ENCODE data around the gene GLYR1. TPM values are rescaled to one million over a fixed set of nuclear protein-coding genes. Genes with fewer than 3 reads are reported as not detected.

Gene GLYR1
- total RNA-seq, 4 donors from 2014 or later = 44.4 to 56.0 (median 52.0) TPM

DNA sequence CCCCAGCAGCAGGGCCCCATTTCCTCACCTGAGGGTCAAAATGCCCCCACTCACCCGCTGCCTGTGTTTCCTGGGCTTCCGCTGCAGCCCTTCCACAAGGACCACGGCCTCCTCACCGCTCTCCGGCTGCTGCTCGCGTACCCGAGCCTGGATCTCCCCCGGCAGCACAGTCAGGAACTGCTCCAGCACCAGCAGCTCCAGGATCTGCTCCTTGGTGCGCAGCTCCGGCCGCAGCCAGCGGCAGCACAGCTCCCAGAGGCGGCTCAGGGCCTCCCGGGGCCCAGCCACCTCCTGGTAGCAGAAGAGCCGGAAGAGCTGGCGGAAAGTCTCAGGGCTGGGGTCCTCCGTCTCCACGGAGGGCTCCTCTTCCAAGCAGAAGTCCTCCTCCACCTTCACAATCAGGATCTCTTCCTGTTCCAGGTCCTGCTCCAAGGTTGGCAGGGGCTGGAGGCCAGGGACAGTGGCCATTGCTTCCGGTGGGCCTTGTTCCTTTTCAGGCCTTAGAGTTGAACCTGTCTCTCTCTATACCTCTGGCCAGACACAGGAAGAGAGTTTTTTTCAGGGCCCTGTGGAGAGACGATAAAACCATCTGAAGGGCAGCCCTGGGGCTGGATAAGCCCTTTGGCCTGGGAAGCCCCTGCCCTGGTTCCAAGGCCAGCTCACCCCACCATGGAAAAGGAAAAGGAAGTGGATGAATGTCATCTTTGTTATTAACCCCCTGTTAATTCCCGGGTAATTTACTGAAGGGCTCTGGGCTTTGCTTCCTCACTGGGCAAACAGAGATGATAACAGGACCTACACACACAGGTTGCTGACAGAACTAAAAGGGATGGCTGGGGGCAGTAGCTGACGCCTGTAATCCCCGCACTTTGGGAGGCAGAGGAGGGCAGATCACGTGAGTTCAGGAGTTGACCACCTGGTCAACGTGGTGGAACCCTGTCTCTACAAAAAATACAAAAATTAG, 81.3 kb downstream of the GLYR1 start:
- no peak for TF ChIP-seq CTCF (IDR thresholded peaks at IDR 0.05)
- no peak for ATAC-seq (ENCODE audit: low FRiP score)
- no peak for DNase-seq (ENCODE audit: low spot score)

GRCh38 chr16:4763791-4764190, 83.3 kb downstream of the GLYR1 start:
- no peak for TF ChIP-seq CTCF (IDR thresholded peaks at IDR 0.05)
- ATAC-seq (ENCODE audit: low FRiP score) (no peak), DNase-seq (ENCODE audit: low spot score) (no peak)

GRCh38 chr16:4762205-4762604, 84.9 kb downstream of the GLYR1 start:
- no peak for TF ChIP-seq CTCF (IDR thresholded peaks at IDR 0.05)
- DNase-seq (ENCODE audit: low spot score) (no peak), ATAC-seq (ENCODE audit: low FRiP score) (no peak)

DNA sequence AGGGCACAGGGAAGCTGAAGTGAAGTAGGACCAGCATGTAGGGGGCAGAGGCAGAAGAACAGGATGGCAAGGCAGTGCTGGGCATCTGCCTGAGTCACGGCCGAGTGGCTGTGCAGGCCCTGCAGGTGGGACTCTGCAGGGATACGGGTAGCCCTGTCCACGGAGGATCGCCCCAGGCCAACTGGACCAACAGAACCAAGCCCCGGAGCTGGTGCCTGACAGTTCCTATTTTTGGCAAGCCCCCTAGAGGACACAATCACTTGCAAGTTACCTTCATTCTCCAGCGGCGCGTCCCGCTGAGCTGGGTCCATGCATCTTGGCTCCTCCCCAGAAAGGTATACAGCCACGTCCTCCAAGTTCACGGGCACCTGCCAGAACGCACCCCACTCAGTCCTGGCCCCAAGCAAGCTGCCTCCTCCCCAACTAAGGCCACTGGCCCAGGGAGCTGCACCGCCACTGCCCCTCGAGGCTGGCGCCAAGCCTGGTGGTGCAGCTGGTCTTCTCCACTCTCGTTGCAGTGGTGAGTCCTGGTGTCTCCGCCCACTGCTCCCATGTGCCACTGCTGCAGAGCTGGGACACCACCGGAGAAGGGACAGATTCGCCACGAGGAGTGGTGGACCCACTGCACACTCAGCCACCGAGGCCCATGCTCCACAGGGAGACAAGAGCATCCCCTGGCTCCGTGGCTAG, 86.7 kb downstream of the GLYR1 start:
- TF ChIP-seq CTCF (IDR thresholded peaks at IDR 0.05) = no peak
- DNase-seq (ENCODE audit: low spot score) = no peak
- ATAC-seq (ENCODE audit: low FRiP score) = no peak

- no peak for DNase-seq (ENCODE audit: low spot score)
- no peak for ATAC-seq (ENCODE audit: low FRiP score)
- TF ChIP-seq CTCF (IDR thresholded peaks at IDR 0.05) = no peak
Observed at GRCh38 chr16:4755687-4756086, 91.4 kb downstream of the GLYR1 start.

- no peak for DNase-seq (ENCODE audit: low spot score)
- no peak for ATAC-seq (ENCODE audit: low FRiP score)
- no peak for TF ChIP-seq CTCF (IDR thresholded peaks at IDR 0.05)
Observed at GRCh38 chr16:4754865-4755264, 92.2 kb downstream of the GLYR1 start.
